H1 (cell line): Measurements from ENCODE around the gene ADGRV1. TPM values are rescaled to one million over a fixed set of nuclear protein-coding genes. Genes with fewer than 3 reads are reported as not detected.
"Not testable (repeated sequence)": the region's sequence is repeated elsewhere in the genome, so short reads cannot be mapped to it uniquely, and the experiment has no call there.

Experiments
- CTCF ChIA-PET: fragments of 300-600 bp; sonication (Branson Sonifier 250); formaldehyde crosslinking; loops from one replicate; lab custom pipeline; 2021; ENCODE audit not compliant: partially characterized antibody; lab: Charles Lee
- POLR2A ChIA-PET: fragments of 300-600 bp; sonication (Branson Sonifier 250); formaldehyde crosslinking; loops from one replicate; lab custom pipeline; 2021; ENCODE audit warnings: inconsistent platforms; ENCODE audit not compliant: partially characterized antibody; lab: Charles Lee
- DNase-seq, 2 experiments: peaks; one replicate each; pipeline versions ENCODE4 v3.0.0 to v3.0.0-alpha.2; 2010 to 2022; ENCODE audit warnings: low spot score in 2 of 2, low read depth in 1 of 2, mixed read lengths in 1 of 2
- FAIRE-seq: peaks from 2 replicates; lab custom pipeline; 2011; peaks lifted over from hg19 to GRCh38; lab: Jason Lieb, UNC
- H2AFZ ChIP-seq: 2 replicates; pipeline ENCODE4 v1.8.1; 2012; ENCODE audit warnings: low read length, inconsistent platforms
- H2AK5ac ChIP-seq: 2 replicates; pipeline ENCODE4 v1.6.1; 2013; ENCODE audit warnings: low read depth, low read length
- H2BK120ac ChIP-seq: replicated peaks from 2 replicates; pipeline ENCODE3; 2013; ENCODE audit warnings: low read depth, low read length, inconsistent platforms
- H2BK12ac ChIP-seq: 2 replicates; pipeline ENCODE4 v1.6.1; 2013; ENCODE audit warnings: low read depth, low read length
- H2BK15ac ChIP-seq: 2 replicates; pipeline ENCODE4 v1.6.1; 2013; ENCODE audit warnings: low read length
- H2BK20ac ChIP-seq: 2 replicates; pipeline ENCODE4 v1.6.1; 2013; ENCODE audit warnings: low read length
- H2BK5ac ChIP-seq: 2 replicates; pipeline ENCODE4 v1.6.1; 2013; ENCODE audit warnings: low read depth, low read length
- H3K14ac ChIP-seq: 2 replicates; pipeline ENCODE4 v1.6.1; 2013; ENCODE audit warnings: inconsistent platforms; ENCODE audit not compliant: insufficient read length
- H3K18ac ChIP-seq: 2 replicates; pipeline ENCODE4 v1.6.1; 2013; ENCODE audit warnings: low read length; ENCODE audit errors: extremely low read depth
- H3K23ac ChIP-seq: 2 replicates; pipeline ENCODE4 v1.6.1; 2013; ENCODE audit warnings: inconsistent platforms; ENCODE audit not compliant: insufficient read length
- H3K23me2 ChIP-seq: 2 replicates; pipeline ENCODE4 v1.6.1; 2013; ENCODE audit warnings: low read depth, low read length
- H3K27ac ChIP-seq: 2 replicates; pipeline ENCODE4 v1.6.1; 2011; ENCODE audit warnings: low read depth, low read length, inconsistent platforms
- H3K27me3 ChIP-seq, 4 experiments: replicated peaks in 1 of 4; 1 replicate in 1 of 4; 2 replicates in 3 of 4; pipeline versions ENCODE4 v1.6.1 to v1.8.1; 2011 to 2013; ENCODE audit warnings: low read length in 3 of 4, mild to moderate bottlenecking in 3 of 4, inconsistent platforms in 2 of 4, mixed read lengths in 2 of 4, moderate library complexity in 1 of 4; ENCODE audit not compliant: control insufficient read depth in 3 of 4, insufficient read depth in 3 of 4; ENCODE audit errors: extremely low read depth in 1 of 4
- H3K36me3 ChIP-seq, 4 experiments: 2 replicates each; pipeline versions ENCODE4 v1.6.1 to v1.8.1; 2011 to 2013; ENCODE audit warnings: mild to moderate bottlenecking in 4 of 4, low read length in 3 of 4, moderate library complexity in 2 of 4, control low read depth in 1 of 4, inconsistent platforms in 1 of 4; ENCODE audit not compliant: insufficient read depth in 4 of 4, control insufficient read depth in 2 of 4
- H3K4ac ChIP-seq: replicated peaks from 2 replicates; pipeline ENCODE3; 2013; ENCODE audit warnings: low read length, low read depth, mixed read lengths, inconsistent platforms; ENCODE audit not compliant: insufficient read length
- H3K4me1 ChIP-seq, 4 experiments: replicated peaks in 1 of 4; 1 replicate in 1 of 4; 2 replicates in 3 of 4; pipeline versions ENCODE4 v1.6.1 to v1.8.1; 2011 to 2013; ENCODE audit warnings: low read length in 3 of 4, inconsistent platforms in 2 of 4, mixed read lengths in 1 of 4; ENCODE audit not compliant: insufficient read depth in 4 of 4, control insufficient read depth in 3 of 4
- H3K4me2 ChIP-seq, 2 experiments: 2 replicates each; pipeline versions ENCODE4 v1.6.1 to v1.8.1; 2011 to 2013; ENCODE audit warnings: low read depth in 2 of 2, low read length in 2 of 2, control low read depth in 1 of 2, inconsistent platforms in 1 of 2, mild to moderate bottlenecking in 1 of 2; ENCODE audit not compliant: insufficient read depth in 1 of 2
- H3K4me3 ChIP-seq, 4 experiments: fragments of 200-600, 300-600 bp in 1 of 4; sonication (generic), shearing (Covaris generic), sonication (Bioruptor Twin) in 1 of 4; 2 replicates each; pipeline versions ENCODE4 v1.5.1 to v1.8.1; 2011 to 2016; ENCODE audit warnings: low read length in 4 of 4, low read depth in 3 of 4, control low read depth in 2 of 4, inconsistent platforms in 2 of 4, mild to moderate bottlenecking in 2 of 4, mixed read lengths in 1 of 4, moderate library complexity in 1 of 4; ENCODE audit not compliant: insufficient read depth in 2 of 4; ENCODE audit errors: extremely low read depth in 1 of 4
- H3K56ac ChIP-seq: replicated peaks from 2 replicates; pipeline ENCODE3; 2013; ENCODE audit warnings: low read depth, mild to moderate bottlenecking, mixed read lengths, low read length, inconsistent platforms; ENCODE audit not compliant: insufficient read length
- H3K79me1 ChIP-seq: 2 replicates; pipeline ENCODE4 v1.6.1; 2013; ENCODE audit warnings: low read depth, low read length, control low read depth
- H3K79me2 ChIP-seq, 2 experiments: 2 replicates each; pipeline versions ENCODE4 v1.6.1 to v1.8.1; 2012 to 2013; ENCODE audit warnings: low read length in 2 of 2, mild to moderate bottlenecking in 2 of 2, inconsistent platforms in 1 of 2; ENCODE audit not compliant: insufficient read depth in 2 of 2, control insufficient read depth in 1 of 2
- H3K9ac ChIP-seq, 4 experiments: replicated peaks in 1 of 4; 1 replicate in 1 of 4; 2 replicates in 3 of 4; pipeline versions ENCODE4 v1.6.1 to v1.8.1; 2011 to 2013; ENCODE audit warnings: low read depth in 3 of 4, low read length in 3 of 4, control low read depth in 2 of 4, mild to moderate bottlenecking in 2 of 4, moderate library complexity in 2 of 4, inconsistent platforms in 1 of 4; ENCODE audit errors: extremely low read depth in 1 of 4
- H3K9me3 ChIP-seq, 2 experiments: 2 replicates each; pipeline versions ENCODE4 v1.6.1 to v1.8.1; 2012 to 2013; ENCODE audit warnings: mild to moderate bottlenecking in 2 of 2, moderate library complexity in 2 of 2, control low read depth in 1 of 2, inconsistent platforms in 1 of 2, low read depth in 1 of 2, low read length in 1 of 2, mixed read lengths in 1 of 2; ENCODE audit not compliant: insufficient read depth in 2 of 2
- H4K20me1 ChIP-seq, 2 experiments: replicated peaks in 1 of 2; 2 replicates each; pipeline versions ENCODE3 to v1.8.1; 2011 to 2013; ENCODE audit warnings: inconsistent platforms in 2 of 2, low read length in 2 of 2, mild to moderate bottlenecking in 1 of 2; ENCODE audit not compliant: insufficient read depth in 2 of 2, control insufficient read depth in 1 of 2
- H4K5ac ChIP-seq: 2 replicates; pipeline ENCODE4 v1.6.1; 2013; ENCODE audit warnings: low read length, low read depth, mixed read lengths, inconsistent platforms; ENCODE audit not compliant: insufficient read length
- H4K8ac ChIP-seq: 2 replicates; pipeline ENCODE4 v1.8.0; 2013; ENCODE audit warnings: mild to moderate bottlenecking, moderate library complexity, low read length, inconsistent platforms; ENCODE audit not compliant: insufficient read depth; ENCODE audit errors: extremely low read depth
- H4K91ac ChIP-seq: replicated peaks from 2 replicates; pipeline ENCODE3; 2013; ENCODE audit warnings: low read length, mixed read lengths, inconsistent platforms; ENCODE audit not compliant: insufficient read length
- EZH2 ChIP-seq: fragments of 200-600 bp; sonication (generic); IDR thresholded peaks from 2 replicates; pipeline ENCODE4 v1.7.1; 2012; ENCODE audit warnings: low read depth, mild to moderate bottlenecking, moderate library complexity, low read length, inconsistent platforms; ENCODE audit not compliant: severe bottlenecking
- POU5F1 ChIP-seq: IDR thresholded peaks from 2 replicates; pipeline ENCODE4 v1.6.1; 2011; ENCODE audit warnings: low read depth, mild to moderate bottlenecking, low read length, moderate library complexity
- WGBS, 2 experiments: shearing (Covaris generic) in 1 of 2; methylation state at CpG; one replicate each; pipeline versions ENCODE4 v1.1.6 to v1.1.7; 2013 to 2015; ENCODE audit warnings: low lambda C conversion rate in 2 of 2, mixed read lengths in 2 of 2, inconsistent platforms in 1 of 2, low coverage in 1 of 2, missing lambda C conversion rate in 1 of 2; ENCODE audit not compliant: insufficient replicate concordance in 2 of 2, insufficient coverage in 1 of 2, insufficient read length in 1 of 2; ENCODE audit errors: extremely low coverage in 1 of 2, missing lambda C conversion rate in 1 of 2; 5-methylcytosine and 5-hydroxymethylcytosine counted together
- polyA plus RNA-seq, 7 experiments: library from polyadenylated mRNA; depleted of rRNA in 3 of 7; stranded (reverse) in 5 of 7; unstranded in 2 of 7; fragments of >200 nt in 5 of 7; fragments of 200-250 nt in 2 of 7; gene quantifications; 1 replicate in 5 of 7; 2 replicates in 1 of 7; 4 replicates in 1 of 7; pipeline versions ENCODE4 v1.2.1 to v1.2.3, GENCODE V29; 2011 to 2013; ENCODE audit warnings: missing spikeins in 2 of 7, mixed read lengths in 2 of 7
- total RNA-seq: library from RNA; stranded (reverse); fragmentation: NEBNext Ultra II Directional; extraction: Animal tissue kit (Norgen Biotek cat#: 25700); gene quantifications from 2 replicates; pipeline ENCODE4 v1.2.1, GENCODE V29; 2021

The ADGRV1 gene
- total and polyA plus RNA-seq, 2 of the 8 experiments (the other 6 are each of a cell fraction or from before 2014, with no cell fraction given) = 53.1 to 62.2 TPM

DNA sequence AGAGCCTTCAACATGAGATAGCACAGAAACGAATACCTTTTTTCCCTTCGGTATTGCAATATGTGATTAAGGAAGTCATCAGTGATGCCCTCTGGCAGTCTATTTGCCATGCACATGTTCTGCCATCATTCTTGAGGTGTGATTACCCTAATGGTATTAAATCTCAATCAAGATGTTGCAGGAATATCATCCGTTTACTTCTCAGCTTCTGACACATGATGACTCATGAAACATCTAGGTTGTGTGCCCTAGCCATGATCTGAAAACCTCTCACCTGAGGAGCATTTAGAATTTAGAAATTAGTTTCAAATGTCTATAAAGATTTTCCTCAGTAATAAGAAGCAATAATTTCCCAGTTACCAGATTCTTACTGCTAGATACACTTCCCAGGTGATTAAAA, 209.1 kb downstream of the ADGRV1 start (continued):
- TF ChIP-seq POU5F1 (no peak), EZH2 (no peak)

DNA sequence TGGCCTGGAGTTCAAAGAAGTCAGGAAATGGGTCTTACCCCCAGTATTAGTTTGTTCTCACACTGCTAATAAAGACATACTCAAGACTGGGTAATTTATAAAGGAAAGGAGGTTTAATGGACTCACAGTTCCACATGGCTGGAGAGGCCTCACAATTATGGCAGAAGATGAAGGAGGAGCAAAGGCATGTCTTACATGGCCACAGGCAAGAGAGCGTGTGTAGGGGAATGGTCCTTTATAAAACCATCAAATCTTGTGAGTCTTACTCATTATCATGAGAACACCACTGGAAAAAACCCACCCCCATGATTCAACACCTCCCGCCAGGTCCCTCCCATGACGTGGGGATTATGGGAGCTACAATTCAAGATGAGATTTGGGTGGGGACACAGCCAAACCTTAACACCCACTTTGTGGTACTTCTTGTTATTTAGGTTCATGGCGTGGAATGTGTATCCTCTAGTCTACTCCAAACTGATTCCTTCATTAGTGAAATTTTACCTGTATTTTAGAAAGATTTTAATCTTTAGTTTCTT, 211.5 kb downstream of the ADGRV1 start:
- H2AK5ac ChIP-seq, H3K23me2 ChIP-seq, H3K79me2 ChIP-seq, FAIRE-seq, DNase-seq, H3K4me3 ChIP-seq, H3K4me1 ChIP-seq, H3K27ac ChIP-seq, H2BK12ac ChIP-seq, H3K4me2 ChIP-seq, H3K27me3 ChIP-seq, H4K8ac ChIP-seq, H3K9ac ChIP-seq, H3K4ac ChIP-seq, H2AFZ ChIP-seq, H2BK15ac ChIP-seq, H3K56ac ChIP-seq, H3K14ac ChIP-seq, H2BK5ac ChIP-seq, H3K23ac ChIP-seq, H3K18ac ChIP-seq, H3K79me1 ChIP-seq, H3K9me3 ChIP-seq, H2BK120ac ChIP-seq, POLR2A ChIA-PET, H4K91ac ChIP-seq, H2BK20ac ChIP-seq, H4K5ac ChIP-seq, H4K20me1 ChIP-seq: not testable (repeated sequence)
- CTCF ChIA-PET = interaction anchor here (0.9 to 1.6 kb wide), 2 partner anchors 13 to 48 kb away, joined by 3 to 4 read pairs; no protein-coding TSS in a partner anchor
- WGBS, 2 experiments = 89% methylated on average over 4 of the region's 4 CpGs; no CpG with 5 or more reads in 1 of the 2 experiments
- peaks cover 2 to 50% (median 30%) of the 10 kb centered on the region in 4 experiments; a peak in 7 of 8 replicates for H3K36me3 ChIP-seq
